BJ (cell line): ENCODE results near the gene TEX264. TPM values are rescaled to one million over a fixed set of nuclear protein-coding genes. Genes with fewer than 3 reads are reported as not detected.

ENCODE experiments used
- CTCF ChIA-PET: fragments of 350-600 bp; formaldehyde crosslinking; extraction: SDS; loops from one replicate; lab custom pipeline; 2021; ENCODE audit warnings: antibody characterized with exemption, inconsistent platforms; lab: Yijun Ruan, JAX
- POLR2A ChIA-PET: fragments of 300-600 bp; sonication (Branson Sonifier 250); formaldehyde crosslinking; extraction: SDS; loops from one replicate; lab custom pipeline; 2021; ENCODE audit warnings: antibody characterized with exemption; lab: Charles Lee
- DNase-seq: peaks from one replicate; pipeline ENCODE4 v3.0.0-alpha.2; 2011; ENCODE audit warnings: low read depth
- H3K27me3 ChIP-seq: 2 replicates; pipeline ENCODE4 v1.6.0; 2011; ENCODE audit warnings: low read length; ENCODE audit not compliant: control insufficient read depth, insufficient read depth
- H3K36me3 ChIP-seq: 2 replicates; pipeline ENCODE4 v1.5.1; 2011; ENCODE audit warnings: low read length; ENCODE audit not compliant: control insufficient read depth, insufficient read depth
- H3K4me3 ChIP-seq: 2 replicates; pipeline ENCODE4 v1.5.1; 2011; ENCODE audit warnings: low read depth, mild to moderate bottlenecking, control low read depth, low read length
- CTCF ChIP-seq: IDR thresholded peaks from 2 replicates; pipeline ENCODE4 v1.5.1; 2011; ENCODE audit warnings: low read depth, mild to moderate bottlenecking, control low read depth, inconsistent platforms, low read length, moderate library complexity; ENCODE audit not compliant: insufficient read depth
- polyA plus RNA-seq: library from polyadenylated mRNA; depleted of rRNA; stranded (reverse); fragments of >200 nt; gene quantifications from 2 replicates; pipeline ENCODE4 v1.2.3, GENCODE V29; 2011

TEX264 gene
- polyA plus RNA-seq, 1 experiment, result 100.0 TPM

- no peak overlapping the region for H3K4me3 ChIP-seq
- H3K36me3 ChIP-seq, result peaks cover 5% of the 10 kb centered on the region
- 0 out of 2 replicates have a peak, but pooled peaks cover 2% of the 10 kb centered on the region for H3K27me3 ChIP-seq
- no peak for TF ChIP-seq CTCF
- DNase-seq, result no peak
- ChIA-PET CTCF (interaction anchor here (0.6 kb wide), 1 partner anchor 17 kb away, joined by 3 read pairs; no protein-coding TSS in a partner anchor), POLR2A (no interaction called here)
These were observed 35.0 kb downstream of the TEX264 start for GRCh38 chr3:51706021-51706485.

GRCh38 chr3:51706788-51707731, 36.0 kb downstream of the TEX264 start, which contains the start of gene GRM2:
GRM2 (plus strand) TSS chr3:51707068; CDS start chr3:51708984, 1,916 bp downstream.
- CTCF ChIA-PET, result interaction anchor here (1.5 kb wide), 1 partner anchor 12 kb away, joined by 4 read pairs; no protein-coding TSS in a partner anchor
- peak within 1 kb of the TSS; percentile 36 for H3K4me3 ChIP-seq

GRCh38 chr3:51708216-51708845, 37.3 kb downstream of the TEX264 start:
- ChIA-PET CTCF (interaction anchor here (1.5 kb wide), 1 partner anchor 11 kb away, joined by 4 read pairs; no protein-coding TSS in a partner anchor), POLR2A (no interaction called here)
- Histone ChIP-seq H3K36me3 (peaks cover 2% of the 10 kb centered on the region), H3K4me3 (no peak overlapping the region), H3K27me3 (0 out of 2 replicates have a peak, but pooled peaks cover 2% of the 10 kb centered on the region)
- DNase-seq, result no peak
- TF ChIP-seq CTCF, result no peak

More at GRCh38 chr3:51706788-51707731, 36.0 kb downstream of the TEX264 start, which contains the start of gene GRM2:
- peak; percentile 8 for DNase-seq
- Histone ChIP-seq H3K27me3 (0 out of 2 replicates have a peak, but pooled peaks cover 2% of the 10 kb centered on the region), H3K36me3 (peaks cover 5% of the 10 kb centered on the region)
- TF ChIP-seq CTCF, result no peak
- POLR2A ChIA-PET, result no interaction called here

- ChIA-PET POLR2A (no interaction called here), CTCF (no interaction called here)
- H3K27me3 ChIP-seq, result 0 out of 2 replicates have a peak, but pooled peaks cover 2% of the 10 kb centered on the region
- TF ChIP-seq CTCF, result no peak
- no peak overlapping the region for H3K4me3 ChIP-seq
- no peak for DNase-seq
- peaks cover 1% of the 10 kb centered on the region for H3K36me3 ChIP-seq
These were observed 38.0 kb downstream of the TEX264 start for GRCh38 chr3:51709004-51709420.

GRCh38 chr3:51709675-51710074, 38.6 kb downstream of the TEX264 start:
- Histone ChIP-seq H3K27me3 (0 out of 2 replicates have a peak, but pooled peaks cover 2% of the 10 kb centered on the region), H3K4me3 (no peak overlapping the region), H3K36me3 (no peaks in the 10 kb centered on the region; the same call in none of the 2 replicates)
- ChIA-PET POLR2A (no interaction called here), CTCF (interaction anchor here (1.0 to 1.4 kb wide), 2 partner anchors 9 to 27 kb away, joined by 4 to 5 read pairs; no protein-coding TSS in a partner anchor)
- TF ChIP-seq CTCF, result no peak
- DNase-seq, result no peak
